DND-41 (cell line): ENCODE measurements around the gene ZNF443.
"Not testable (repeated sequence)": the region's sequence is repeated elsewhere in the genome, so short reads cannot be mapped to it uniquely, and the experiment has no call there.

ENCODE experiments used
- EZH2 ChIP-seq: IDR thresholded peaks from 3 replicates; pipeline ENCODE4 v1.6.1; 2012; ENCODE audit warnings: borderline replicate concordance, low read depth, mild to moderate bottlenecking, moderate library complexity, low read length, inconsistent platforms; ENCODE audit not compliant: severe bottlenecking
- TF ChIP-seq, protein P1 (sequence below): IDR thresholded peaks from 2 replicates; pipeline ENCODE4 v1.5.1; 2012; ENCODE audit warnings: borderline replicate concordance, low read length, moderate library complexity, mild to moderate bottlenecking; ENCODE audit not compliant: poor library complexity, severe bottlenecking; ENCODE audit errors: extremely low read depth

DNA sequence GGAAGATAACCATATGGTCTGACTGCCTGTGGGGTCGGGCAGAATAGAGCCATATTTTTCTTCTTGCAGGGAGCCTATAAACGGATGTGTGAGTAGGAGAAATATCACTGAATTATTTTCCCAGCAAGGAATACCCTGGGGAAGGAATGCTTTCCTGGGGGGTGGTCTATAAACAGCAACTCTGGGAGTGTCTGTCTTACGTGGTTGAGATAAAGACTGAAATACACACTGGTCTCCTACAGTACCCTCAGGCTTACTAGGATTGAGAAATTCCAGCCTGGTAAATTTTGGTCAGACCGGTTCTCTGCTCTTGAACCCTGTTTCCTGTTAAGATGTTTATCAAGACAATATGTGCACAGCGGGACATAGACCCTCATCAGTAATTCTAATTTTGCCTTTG is 23.5 kb downstream of the ZNF443 start:
- TF ChIP-seq EZH2, result not testable (repeated sequence)
- TF ChIP-seq, protein P1, sequence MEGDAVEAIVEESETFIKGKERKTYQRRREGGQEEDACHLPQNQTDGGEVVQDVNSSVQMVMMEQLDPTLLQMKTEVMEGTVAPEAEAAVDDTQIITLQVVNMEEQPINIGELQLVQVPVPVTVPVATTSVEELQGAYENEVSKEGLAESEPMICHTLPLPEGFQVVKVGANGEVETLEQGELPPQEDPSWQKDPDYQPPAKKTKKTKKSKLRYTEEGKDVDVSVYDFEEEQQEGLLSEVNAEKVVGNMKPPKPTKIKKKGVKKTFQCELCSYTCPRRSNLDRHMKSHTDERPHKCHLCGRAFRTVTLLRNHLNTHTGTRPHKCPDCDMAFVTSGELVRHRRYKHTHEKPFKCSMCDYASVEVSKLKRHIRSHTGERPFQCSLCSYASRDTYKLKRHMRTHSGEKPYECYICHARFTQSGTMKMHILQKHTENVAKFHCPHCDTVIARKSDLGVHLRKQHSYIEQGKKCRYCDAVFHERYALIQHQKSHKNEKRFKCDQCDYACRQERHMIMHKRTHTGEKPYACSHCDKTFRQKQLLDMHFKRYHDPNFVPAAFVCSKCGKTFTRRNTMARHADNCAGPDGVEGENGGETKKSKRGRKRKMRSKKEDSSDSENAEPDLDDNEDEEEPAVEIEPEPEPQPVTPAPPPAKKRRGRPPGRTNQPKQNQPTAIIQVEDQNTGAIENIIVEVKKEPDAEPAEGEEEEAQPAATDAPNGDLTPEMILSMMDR, result not testable (repeated sequence)
